Coronary artery (tissue), 2 donors: Measurements from ENCODE around the gene GPBAR1.

Experiments used
- DNase-seq: peaks from one replicate; pipeline ENCODE4 v3.0.0-alpha.2; 2017; ENCODE audit warnings: low spot score
- H3K27ac ChIP-seq, 2 donors: fragments of 200-600 bp; sonication (generic); one replicate each; pipeline ENCODE4 v1.5.1; 2016 to 2019
- H3K4me3 ChIP-seq: fragments of 200-600 bp; sonication (generic); 2 replicates; pipeline ENCODE4 v1.5.1; 2016; ENCODE audit warnings: mild to moderate bottlenecking, moderate library complexity
- TF ChIP-seq, protein P1 (sequence below): fragments of 200-600 bp; sonication (generic); IDR thresholded peaks from one replicate; pipeline ENCODE4 v1.5.1; 2019; ENCODE audit warnings: antibody characterized with exemption

The GPBAR1 gene

GRCh38 chr2:218219934-218220333, 40.9 kb upstream of the GPBAR1 start:
- peak overlapping the region; percentile 94 for H3K4me3 ChIP-seq

GRCh38 chr2:218221000-218221399, 39.8 kb upstream of the GPBAR1 start:
- H3K27ac ChIP-seq = peak overlapping the region in 1 of 2 donors; percentile 15
- TF ChIP-seq, protein P1, sequence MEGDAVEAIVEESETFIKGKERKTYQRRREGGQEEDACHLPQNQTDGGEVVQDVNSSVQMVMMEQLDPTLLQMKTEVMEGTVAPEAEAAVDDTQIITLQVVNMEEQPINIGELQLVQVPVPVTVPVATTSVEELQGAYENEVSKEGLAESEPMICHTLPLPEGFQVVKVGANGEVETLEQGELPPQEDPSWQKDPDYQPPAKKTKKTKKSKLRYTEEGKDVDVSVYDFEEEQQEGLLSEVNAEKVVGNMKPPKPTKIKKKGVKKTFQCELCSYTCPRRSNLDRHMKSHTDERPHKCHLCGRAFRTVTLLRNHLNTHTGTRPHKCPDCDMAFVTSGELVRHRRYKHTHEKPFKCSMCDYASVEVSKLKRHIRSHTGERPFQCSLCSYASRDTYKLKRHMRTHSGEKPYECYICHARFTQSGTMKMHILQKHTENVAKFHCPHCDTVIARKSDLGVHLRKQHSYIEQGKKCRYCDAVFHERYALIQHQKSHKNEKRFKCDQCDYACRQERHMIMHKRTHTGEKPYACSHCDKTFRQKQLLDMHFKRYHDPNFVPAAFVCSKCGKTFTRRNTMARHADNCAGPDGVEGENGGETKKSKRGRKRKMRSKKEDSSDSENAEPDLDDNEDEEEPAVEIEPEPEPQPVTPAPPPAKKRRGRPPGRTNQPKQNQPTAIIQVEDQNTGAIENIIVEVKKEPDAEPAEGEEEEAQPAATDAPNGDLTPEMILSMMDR = no peak
- no peak overlapping the region for H3K4me3 ChIP-seq
- no peak for DNase-seq

More at GRCh38 chr2:218219934-218220333, 40.9 kb upstream of the GPBAR1 start:
- TF ChIP-seq, protein P1 = no peak
- H3K27ac ChIP-seq = no peak overlapping the region
- no peak for DNase-seq

DNA sequence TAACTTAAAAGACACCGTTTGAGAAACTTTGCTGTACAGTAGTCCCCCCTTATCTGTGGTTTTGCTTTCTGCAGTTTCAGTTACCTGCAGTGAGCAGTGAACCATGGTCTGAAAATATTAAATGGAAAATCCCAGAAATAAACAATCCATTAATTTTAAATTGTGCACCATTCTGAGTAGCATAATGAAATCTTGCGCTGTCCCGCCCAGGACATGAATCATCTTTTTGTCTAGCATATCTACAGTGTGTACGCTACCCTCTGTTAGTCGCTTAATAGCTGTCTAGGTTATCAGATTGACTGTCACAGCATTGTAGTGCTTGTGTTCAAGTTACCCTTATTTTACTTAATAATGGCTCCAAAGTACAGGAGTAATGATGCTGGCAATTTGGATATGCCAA, 37.8 kb upstream of the GPBAR1 start:
- Histone ChIP-seq H3K4me3 (peak overlapping the region; percentile 19), H3K27ac (peak overlapping the region in 1 of 2 donors; percentile 6)
- no peak for DNase-seq
- TF ChIP-seq, protein P1 = no peak

DNA sequence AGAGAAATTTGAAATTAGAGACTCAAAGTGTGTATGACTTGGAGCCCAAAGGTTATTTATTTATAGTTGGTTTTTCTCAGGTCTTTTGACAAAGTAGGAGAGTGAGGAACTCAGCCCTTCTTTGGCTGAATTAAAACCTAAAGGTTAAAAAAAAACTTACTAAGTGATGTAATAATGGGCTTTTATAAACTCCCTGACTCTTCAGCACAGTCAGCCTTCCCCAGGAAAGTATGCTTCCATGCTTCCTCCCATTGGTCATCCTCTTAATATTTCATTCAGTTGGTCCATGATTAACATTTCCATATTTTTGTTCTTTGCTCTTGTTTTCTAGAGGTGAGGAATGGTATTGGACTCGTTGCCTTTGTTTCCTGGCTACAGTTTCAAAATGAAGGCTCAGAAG, 36.6 kb upstream of the GPBAR1 start:
- DNase-seq = no peak
- TF ChIP-seq, protein P1 = no peak
- no peak overlapping the region for H3K27ac ChIP-seq
- no peak overlapping the region for H3K4me3 ChIP-seq

- Histone ChIP-seq H3K4me3 (no peak overlapping the region), H3K27ac (no peak overlapping the region)
- no peak for DNase-seq
- TF ChIP-seq, protein P1 = no peak
Observed at GRCh38 chr2:218226903-218227302, 33.9 kb upstream of the GPBAR1 start.

DNA sequence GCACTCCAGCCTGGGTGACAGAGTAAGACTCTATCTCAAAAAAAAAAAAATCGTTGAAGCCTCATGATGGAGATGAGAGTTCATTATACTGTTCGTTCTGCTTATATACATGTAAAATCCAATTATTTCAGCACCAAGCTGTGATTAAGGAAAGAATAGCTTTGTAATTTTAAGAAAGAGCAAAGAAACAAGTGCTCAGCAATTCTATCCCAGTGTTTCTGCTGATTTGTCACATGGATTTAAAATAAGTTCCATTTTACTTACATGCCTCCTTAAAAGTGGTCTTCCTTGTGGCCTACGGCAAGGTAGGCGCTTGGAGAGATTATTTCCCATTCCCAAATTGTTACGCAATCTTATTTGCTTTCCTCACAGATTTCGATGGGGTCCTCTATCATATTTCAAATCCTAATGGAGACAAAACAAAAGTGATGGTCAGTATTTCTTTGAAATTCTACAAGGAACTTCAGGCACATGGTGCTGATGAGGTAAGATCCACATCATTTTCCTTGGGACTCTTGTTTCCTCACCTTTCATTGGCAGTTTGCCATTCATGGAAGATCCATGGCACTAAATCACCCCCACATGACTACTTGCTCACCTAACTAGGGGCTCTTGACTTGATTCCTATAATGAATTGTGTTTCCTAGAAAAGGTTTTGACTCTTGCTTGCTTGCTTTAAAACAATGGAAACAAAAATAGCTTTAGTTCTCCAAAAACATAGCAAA, 32.3 kb upstream of the GPBAR1 start:
- TF ChIP-seq, protein P1 = no peak
- H3K27ac ChIP-seq = peak overlapping the region; percentile 66 to 71
- no peak for DNase-seq
- peak overlapping the region; percentile 23 for H3K4me3 ChIP-seq

- TF ChIP-seq, protein P1 = no peak
- H3K27ac ChIP-seq = peak overlapping the region; percentile 66 to 71
- peak overlapping the region; percentile 23 for H3K4me3 ChIP-seq
- no peak for DNase-seq
Observed at GRCh38 chr2:218229239-218229638, 31.6 kb upstream of the GPBAR1 start.
